ENCODE results near the gene GGN. TPM values are rescaled to one million over a fixed set of nuclear protein-coding genes. Genes with fewer than 3 reads are reported as not detected.

GGN gene
- total RNA-seq, 1 experiment from 2014 or later: 1.5 TPM

GRCh38 chr19:38395381-38396114, 7.7 kb upstream of the GGN start:
- Histone ChIP-seq H2BK5ac (ENCODE audit: insufficient read length, low read length) (no peak overlapping the region), H3K27me3 (ENCODE audit: insufficient read depth, low read length) (no peaks in the 10 kb centered on the region; the same call in 1 of the 2 replicates), H3K4me1 (ENCODE audit: insufficient read depth, low read length) (no peaks in the 10 kb centered on the region; the same call in 1 of the 2 replicates), H2AK5ac (ENCODE audit: insufficient read length, low read length) (no peak overlapping the region), H3K18ac (ENCODE audit: insufficient read length, low read depth, low read length) (no peak overlapping the region), H4K8ac (replicated peaks; ENCODE audit: insufficient read length, low read depth, low read length) (no peak overlapping the region), H3K23me2 (ENCODE audit: insufficient read length, low read depth, low read length, poor library complexity, severe bottlenecking) (peaks cover 4% of the 10 kb centered on the region), H3K23ac (ENCODE audit: insufficient read length, low read depth, low read length) (no peak overlapping the region), H2BK15ac (ENCODE audit: low read depth, low read length) (no peak overlapping the region), H3K14ac (ENCODE audit: insufficient read depth, low read length) (no peak overlapping the region), H4K20me1 (ENCODE audit: control insufficient read depth, insufficient read depth, insufficient read length) (no peaks in the 10 kb centered on the region), H3K9ac (ENCODE audit: extremely low read depth, insufficient read length, low read length) (no peak overlapping the region), H3K56ac (ENCODE audit: insufficient read length, low read depth, low read length) (no peak overlapping the region), H3T11ph (ENCODE audit: low read length) (no peak overlapping the region), H3K27ac (ENCODE audit: insufficient read length, low read depth, low read length) (no peak overlapping the region), H3K9me3 (ENCODE audit: control insufficient read depth, low read depth, low read length) (no peaks in the 10 kb centered on the region), H4K91ac (ENCODE audit: insufficient read length, low read depth, low read length) (no peak overlapping the region), H3K4me2 (ENCODE audit: insufficient read depth, insufficient read length, low read length) (no peak overlapping the region), H2BK20ac (ENCODE audit: low read depth, low read length, poor library complexity, severe bottlenecking) (no peak overlapping the region), H4K5ac (ENCODE audit: insufficient read length, low read depth, low read length) (no peak overlapping the region), H2BK120ac (ENCODE audit: low read depth, low read length, poor library complexity, severe bottlenecking) (no peak overlapping the region), H2AFZ (ENCODE audit: low read length) (no peak overlapping the region), H3K79me2 (ENCODE audit: insufficient read depth, low read length) (no peaks in the 10 kb centered on the region), H2BK12ac (ENCODE audit: insufficient read length, low read depth, low read length) (no peak overlapping the region), H3K79me1 (ENCODE audit: insufficient read depth, low read depth, low read length, poor library complexity, severe bottlenecking) (no peaks in the 10 kb centered on the region), H3K4ac (ENCODE audit: low read depth, low read length) (no peak overlapping the region)
- Mint-ChIP-seq H3K4me1 (peaks cover 33 to 44% of the 10 kb centered on the region in 2 experiments), H3K36me3 (ENCODE audit: insufficient read depth in 1 of 3, low read depth in 3 of 3) (peaks cover 26 to 43% (median 31%) of the 10 kb centered on the region in 3 experiments), H3K27me3 (ENCODE audit: low read depth) (peaks cover 49% of the 10 kb centered on the region), H3K9me3 (no peaks in the 10 kb centered on the region), H3K27ac (no peak overlapping the region), H3K4me3 (no peak overlapping the region)
- no CpG with 5 or more reads among the region's 86 CpGs for WGBS (ENCODE audit: extremely low coverage, insufficient read length, low lambda C conversion rate)
- no peak for TF ChIP-seq CTCF (conservative IDR thresholded peaks at IDR 0.05)
- DNase-seq: no peak

All from H9 (cell line).